Activated CD8-positive, alpha-beta memory T cell treated with anti-CD3 and anti-CD28 coated beads, Interleukin-2, amount 50 U/mL, for 1 hour (primary cell): ENCODE data around the gene NOL4L.

Source experiments
- DNase-seq: peaks from one replicate; pipeline ENCODE4 v3.0.0-alpha.2; 2020; ENCODE audit errors: extremely low read depth

The NOL4L gene, protein sequence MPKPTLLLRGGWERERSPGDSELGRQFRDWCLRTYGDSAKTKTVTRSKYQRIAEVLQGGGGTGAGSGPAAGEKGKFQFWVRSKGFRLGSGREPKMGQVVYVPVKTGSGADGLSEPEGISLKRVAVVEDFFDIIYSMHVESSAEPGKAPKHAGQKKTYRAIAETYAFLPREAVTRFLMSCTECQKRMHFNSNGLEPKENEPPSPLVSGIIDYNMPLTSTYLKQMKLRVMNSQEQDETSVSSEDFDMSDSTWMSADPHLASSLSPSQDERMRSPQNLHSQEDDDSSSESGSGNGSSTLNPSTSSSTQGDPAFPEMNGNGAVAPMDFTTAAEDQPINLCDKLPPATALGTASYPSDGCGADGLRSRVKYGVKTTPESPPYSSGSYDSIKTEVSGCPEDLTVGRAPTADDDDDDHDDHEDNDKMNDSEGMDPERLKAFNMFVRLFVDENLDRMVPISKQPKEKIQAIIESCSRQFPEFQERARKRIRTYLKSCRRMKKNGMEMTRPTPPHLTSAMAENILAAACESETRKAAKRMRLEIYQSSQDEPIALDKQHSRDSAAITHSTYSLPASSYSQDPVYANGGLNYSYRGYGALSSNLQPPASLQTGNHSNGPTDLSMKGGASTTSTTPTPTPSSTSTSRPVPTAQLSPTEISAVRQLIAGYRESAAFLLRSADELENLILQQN

GRCh38 chr20:32585011-32585585 is at the start of gene NOL4L:
Gene NOL4L (minus strand): TSS chr20:32585333. CDS start chr20:32584890, 443 bp downstream.
- DNase-seq, result no peak

GRCh38 chr20:32634041-32634805 is 49.1 kb upstream of the NOL4L start:
- no peak for DNase-seq

GRCh38 chr20:32632461-32633354 is 47.6 kb upstream of the NOL4L start:
- DNase-seq, result no peak

- DNase-seq, result no peak
These were observed 46.9 kb upstream of the NOL4L start for GRCh38 chr20:32631933-32632460.

DNA sequence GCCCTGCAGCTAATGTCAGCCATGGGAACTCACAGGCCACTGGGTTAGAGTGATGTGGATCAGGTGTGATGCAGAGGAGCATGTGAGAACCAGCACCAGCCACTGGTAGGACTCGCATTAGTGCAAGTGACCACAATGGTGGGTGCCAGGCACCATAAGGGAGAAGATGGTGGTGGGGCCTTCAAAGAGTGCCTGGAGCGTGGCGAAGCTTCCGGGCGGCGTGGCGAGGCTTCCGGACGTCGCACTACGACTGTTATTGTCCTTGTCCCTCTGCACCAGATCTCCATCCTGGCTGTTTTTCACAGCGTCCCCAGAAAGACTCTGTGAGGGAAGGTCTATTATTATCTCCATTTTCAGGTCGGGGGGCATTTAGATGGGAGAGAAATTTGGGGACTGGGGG is 44.7 kb upstream of the NOL4L start:
- DNase-seq, result no peak

DNA sequence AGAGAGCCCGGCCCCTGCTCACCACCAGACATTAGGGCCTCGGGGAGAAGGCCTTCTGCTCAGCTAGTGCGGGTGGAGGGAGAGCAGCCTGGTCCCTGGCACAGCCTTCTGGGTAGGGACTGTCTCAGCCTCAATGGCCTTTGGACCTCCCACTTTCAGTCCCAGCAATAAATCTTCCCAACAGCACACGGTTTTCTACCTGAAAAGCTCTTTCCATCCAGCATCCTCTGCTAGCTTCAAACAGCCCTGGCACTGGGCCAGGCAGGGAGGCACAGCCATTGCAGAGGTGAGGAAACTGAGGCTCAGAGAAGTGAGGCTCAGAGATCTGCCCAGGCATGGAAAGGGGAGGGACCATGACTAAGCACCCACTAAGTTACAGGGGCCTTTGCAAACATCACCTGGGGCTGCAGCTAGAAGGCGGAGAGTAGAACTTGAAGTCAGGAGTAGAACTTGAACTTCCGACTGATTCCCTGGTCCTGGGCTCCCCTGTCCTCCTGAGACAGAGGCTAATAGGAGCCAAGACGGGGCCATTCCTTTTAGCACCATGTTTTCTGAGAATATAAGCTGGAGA is 43.9 kb upstream of the NOL4L start:
- DNase-seq, result no peak

DNA sequence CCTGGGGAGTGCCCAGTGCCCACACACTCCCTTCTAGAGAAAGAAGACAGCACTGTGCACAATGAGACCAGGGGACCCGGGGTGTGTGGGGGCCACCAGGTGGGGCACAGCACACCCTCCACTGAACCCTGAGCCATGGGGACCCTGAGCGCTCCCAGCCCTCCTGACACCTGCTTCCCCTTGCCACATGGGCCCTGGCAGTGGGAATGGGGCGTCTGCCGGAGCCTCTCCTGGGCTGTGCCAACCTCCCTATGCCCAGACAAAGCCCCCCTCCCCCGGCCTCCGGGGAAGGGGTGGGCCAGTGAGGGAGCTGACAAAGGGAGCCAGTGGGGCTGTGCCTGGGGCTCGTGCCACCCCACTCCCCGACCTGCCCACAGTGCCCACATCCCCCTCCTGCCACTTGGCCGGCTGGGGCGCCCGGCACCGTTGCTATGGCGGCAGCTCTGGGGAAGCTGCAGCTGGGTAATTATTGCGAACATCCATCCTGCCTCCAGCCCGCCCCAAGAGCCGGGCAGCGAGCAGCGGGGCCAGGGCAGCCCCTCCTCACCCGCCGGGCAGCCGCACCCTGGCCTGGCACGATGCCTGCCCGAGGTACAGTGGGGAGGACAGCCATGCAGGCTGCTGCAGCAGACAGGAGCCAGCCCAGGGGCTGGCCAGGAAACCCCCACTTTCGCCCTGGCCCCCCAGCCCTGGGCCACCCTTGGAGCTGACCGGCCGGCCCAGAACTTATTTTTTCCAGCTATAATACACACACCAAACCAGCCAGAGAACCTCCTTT is 41.9 kb upstream of the NOL4L start:
- DNase-seq, result no peak

GRCh38 chr20:32626407-32626806 is 41.3 kb upstream of the NOL4L start:
- DNase-seq, result no peak

- DNase-seq, result no peak
These were observed 40.9 kb upstream of the NOL4L start for GRCh38 chr20:32625996-32626395.

- no peak for DNase-seq
These were observed 39.7 kb upstream of the NOL4L start for GRCh38 chr20:32624687-32625345.

- DNase-seq, result no peak
These were observed 38.6 kb upstream of the NOL4L start for GRCh38 chr20:32623667-32624157.

- DNase-seq, result no peak
These were observed 37.7 kb upstream of the NOL4L start for GRCh38 chr20:32622585-32623468.

DNA sequence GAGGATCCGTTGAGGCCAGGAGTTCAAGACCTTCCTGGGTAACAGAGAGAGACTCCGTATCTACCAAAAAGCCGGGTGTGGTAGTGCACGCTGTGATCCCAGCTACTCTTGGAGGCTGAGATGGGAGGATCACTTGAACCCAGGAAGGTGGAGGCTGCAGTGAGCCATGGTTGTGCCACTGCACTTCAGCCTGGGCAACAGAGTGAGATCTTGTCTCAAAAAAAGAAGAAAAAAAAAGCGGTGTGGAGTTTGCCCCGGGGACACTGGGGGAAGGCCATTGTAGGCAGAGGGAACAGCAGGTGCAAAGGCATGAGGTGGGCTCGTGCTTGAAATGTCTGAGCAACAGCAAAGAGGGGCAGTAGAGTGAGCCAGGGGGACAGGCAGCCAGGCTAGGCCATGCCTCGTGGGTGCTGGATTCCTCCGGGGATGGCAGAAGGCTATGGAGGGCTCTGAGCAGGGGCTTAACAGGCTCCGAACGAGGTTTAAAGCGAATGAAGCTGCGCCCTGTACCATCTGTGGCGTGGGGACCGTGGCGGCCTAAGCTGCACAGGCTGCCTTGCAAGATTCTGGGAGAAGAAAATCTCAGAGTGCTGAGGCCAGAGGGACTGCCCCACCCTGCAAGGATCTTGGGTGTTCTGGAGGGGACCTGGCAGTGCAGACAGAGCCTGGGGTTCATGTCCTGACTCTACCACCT is 36.9 kb upstream of the NOL4L start:
- DNase-seq, result no peak

DNA sequence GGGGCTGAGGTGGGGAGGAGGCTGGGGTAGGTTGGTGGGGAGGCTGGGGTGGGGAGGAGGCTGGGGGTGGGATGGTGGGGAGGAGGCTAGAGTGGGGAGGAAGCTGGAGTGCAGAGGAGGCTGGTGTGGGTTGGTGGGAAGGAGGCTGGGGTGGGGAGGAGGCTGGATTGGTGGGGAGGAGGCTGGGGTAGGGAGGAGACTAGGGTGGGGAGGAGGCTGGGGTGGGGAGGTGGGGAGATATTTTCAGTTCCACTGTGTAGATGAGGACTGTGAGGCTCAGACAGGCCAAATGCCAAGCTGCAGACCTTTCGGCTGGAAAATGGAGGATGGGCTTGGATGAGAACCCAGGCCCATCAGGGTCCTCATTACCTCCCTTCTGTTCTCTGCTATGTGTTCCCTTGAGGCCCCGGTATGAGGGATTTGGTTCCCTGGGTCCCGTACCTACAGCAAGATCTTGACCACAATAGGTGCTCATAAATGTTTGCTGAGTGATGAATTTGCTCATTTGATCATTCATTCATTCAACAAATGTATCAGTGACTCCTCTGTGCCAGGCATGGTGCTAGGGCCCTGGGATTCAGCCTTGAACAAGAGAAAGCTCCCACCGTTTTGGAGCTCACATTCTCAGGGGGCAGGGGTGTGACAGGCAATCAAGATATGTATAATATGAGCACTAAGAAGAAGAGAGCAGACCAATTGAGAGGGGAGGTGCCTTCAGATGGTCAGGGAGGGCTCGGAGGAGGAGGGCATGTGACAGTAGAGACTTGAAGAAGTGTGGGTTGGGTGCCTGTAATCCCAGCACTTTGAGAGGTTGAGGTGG is 36.1 kb upstream of the NOL4L start:
- no peak for DNase-seq

DNA sequence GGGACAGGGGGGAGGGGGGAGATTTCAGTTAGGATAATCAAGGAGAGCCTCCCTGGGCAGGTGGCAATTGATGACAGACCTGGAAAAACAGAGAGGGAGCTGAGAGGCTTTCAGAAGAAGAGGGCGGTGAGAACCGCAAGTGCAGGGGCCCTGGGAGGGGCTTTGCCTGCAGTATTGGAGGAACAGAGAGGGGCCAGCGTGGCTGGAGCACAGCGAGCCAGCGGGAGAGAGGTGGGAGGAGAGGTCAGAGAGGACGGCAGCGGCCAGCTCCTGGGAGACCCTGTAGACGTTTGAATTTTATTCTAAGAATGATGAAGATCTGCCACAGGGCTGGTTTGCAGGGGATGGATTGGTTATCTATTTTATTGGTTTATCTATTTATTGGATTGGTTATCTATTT is 34.5 kb upstream of the NOL4L start:
- DNase-seq, result no peak

DNA sequence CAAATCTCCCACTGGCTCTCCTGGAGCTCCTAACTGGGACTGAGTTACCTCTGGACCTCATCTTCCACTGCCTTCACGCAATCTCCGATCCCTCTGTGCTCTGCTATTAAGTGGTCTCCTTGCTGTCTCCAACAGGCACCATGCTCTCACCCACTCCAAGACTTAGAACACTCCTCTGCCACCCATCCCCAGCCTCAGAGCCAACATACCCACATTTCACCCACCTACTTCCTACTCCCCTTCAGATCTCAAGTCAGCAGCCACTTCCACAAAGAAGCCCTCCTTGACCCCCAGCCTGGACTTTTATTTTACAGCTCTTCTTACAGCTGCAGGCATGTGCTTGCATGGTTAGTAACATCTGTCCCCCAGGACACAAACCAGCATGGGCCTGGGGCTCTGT is 29.6 kb upstream of the NOL4L start:
- DNase-seq, result no peak

GRCh38 chr20:32614303-32614702 is 29.2 kb upstream of the NOL4L start:
- no peak for DNase-seq
